ENCODE results near the gene MED12L.

- TF ChIP-seq POLR2A (IDR thresholded peaks at IDR 0.05) (no peak), CTCF (IDR thresholded peaks at IDR 0.05) (no peak), POLR2AphosphoS5 (IDR thresholded peaks at IDR 0.05) (no peak)
Observed at GRCh38 chr3:151393146-151393830, 307.8 kb downstream of the MED12L start.

Data from breast epithelium (tissue), 3 donors.